ENCODE measurements around the gene DES. TPM values are rescaled to one million over a fixed set of nuclear protein-coding genes. Genes with fewer than 3 reads are reported as not detected.

DES gene
- total RNA-seq, 2 donors from 2014 or later = 1.1 to 3.5 TPM

DNA sequence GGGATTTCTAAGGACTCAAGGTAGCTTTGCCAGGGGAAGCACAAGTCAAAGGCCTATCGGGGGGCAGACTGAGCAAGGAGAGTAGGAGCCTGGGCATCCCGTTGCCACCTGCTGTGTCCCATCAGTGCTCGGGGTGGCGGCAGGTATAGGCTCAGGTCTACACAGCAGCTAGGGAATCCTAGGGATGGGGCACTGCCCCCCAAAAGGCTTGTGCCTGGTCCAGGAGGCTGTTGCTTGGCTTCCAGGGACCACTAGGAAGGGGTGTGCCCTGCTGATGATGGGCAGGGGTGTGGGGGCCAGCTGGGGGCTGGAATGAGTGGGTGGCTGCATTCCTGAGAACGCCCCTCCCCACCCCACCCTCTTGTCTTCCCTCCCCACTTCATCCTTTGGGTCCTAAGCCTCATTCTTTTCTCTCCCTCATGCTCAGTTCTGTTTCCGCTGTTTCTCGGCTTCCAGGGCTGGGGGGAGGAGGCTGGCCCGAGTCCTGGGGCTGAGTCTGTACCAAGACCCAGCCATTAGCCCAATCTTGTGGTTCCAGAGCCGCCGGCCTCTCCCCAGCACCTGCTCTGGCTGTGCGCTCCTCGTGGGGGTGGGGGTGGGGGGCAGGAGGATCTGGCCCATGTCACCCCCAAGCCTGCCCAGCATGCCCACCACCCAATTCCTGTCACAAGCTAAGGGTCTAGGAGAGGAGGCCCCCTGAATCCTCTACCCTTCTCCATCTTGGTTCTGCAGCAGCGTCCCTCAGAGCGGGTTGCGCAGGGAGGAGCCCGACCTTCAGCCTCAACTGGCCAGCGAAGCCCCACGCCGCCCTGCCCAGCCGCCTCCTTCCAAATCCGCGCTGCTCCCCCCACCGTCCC lies 29.3 kb downstream of the DES start:
- no peaks in the 10 kb centered on the region for H3K36me3 Mint-ChIP-seq (ENCODE audit: low read depth)
- Histone ChIP-seq H3K9me3 (ENCODE audit: control insufficient read depth, low read length) (no peaks in the 10 kb centered on the region), H3K4me1 (ENCODE audit: control insufficient read depth, insufficient read depth, low read length) (no peaks in the 10 kb centered on the region), H3K27ac (ENCODE audit: low read depth, low read length) (no peak overlapping the region), H3K9ac (ENCODE audit: extremely low read depth, low read length, poor library complexity, severe bottlenecking) (no peak overlapping the region), H3K27me3 (ENCODE audit: control insufficient read depth, insufficient read depth, low read length, poor library complexity, severe bottlenecking) (peaks cover 13% of the 10 kb centered on the region), H3K36me3 (ENCODE audit: control insufficient read depth, insufficient read depth, low read length) (no peaks in the 10 kb centered on the region), H3K4me3 (ENCODE audit: low read length) (no peak overlapping the region)
- H3K27ac Mint-ChIP-seq = no peak overlapping the region
- H3K4me3 Mint-ChIP-seq = no peak overlapping the region
- peaks cover 92% of the 10 kb centered on the region for H3K27me3 Mint-ChIP-seq (ENCODE audit: insufficient read depth)
- peaks cover 6% of the 10 kb centered on the region for H3K4me1 Mint-ChIP-seq
- H3K9me3 Mint-ChIP-seq = no peaks in the 10 kb centered on the region
- WGBS, 2 experiments (ENCODE audit: insufficient coverage in 1 of 2, insufficient read length in 1 of 2) = 91 to 92% methylated on average over 13 to 23 of the region's 23 CpGs
- TF ChIP-seq, protein P1, sequence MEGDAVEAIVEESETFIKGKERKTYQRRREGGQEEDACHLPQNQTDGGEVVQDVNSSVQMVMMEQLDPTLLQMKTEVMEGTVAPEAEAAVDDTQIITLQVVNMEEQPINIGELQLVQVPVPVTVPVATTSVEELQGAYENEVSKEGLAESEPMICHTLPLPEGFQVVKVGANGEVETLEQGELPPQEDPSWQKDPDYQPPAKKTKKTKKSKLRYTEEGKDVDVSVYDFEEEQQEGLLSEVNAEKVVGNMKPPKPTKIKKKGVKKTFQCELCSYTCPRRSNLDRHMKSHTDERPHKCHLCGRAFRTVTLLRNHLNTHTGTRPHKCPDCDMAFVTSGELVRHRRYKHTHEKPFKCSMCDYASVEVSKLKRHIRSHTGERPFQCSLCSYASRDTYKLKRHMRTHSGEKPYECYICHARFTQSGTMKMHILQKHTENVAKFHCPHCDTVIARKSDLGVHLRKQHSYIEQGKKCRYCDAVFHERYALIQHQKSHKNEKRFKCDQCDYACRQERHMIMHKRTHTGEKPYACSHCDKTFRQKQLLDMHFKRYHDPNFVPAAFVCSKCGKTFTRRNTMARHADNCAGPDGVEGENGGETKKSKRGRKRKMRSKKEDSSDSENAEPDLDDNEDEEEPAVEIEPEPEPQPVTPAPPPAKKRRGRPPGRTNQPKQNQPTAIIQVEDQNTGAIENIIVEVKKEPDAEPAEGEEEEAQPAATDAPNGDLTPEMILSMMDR (conservative IDR thresholded peaks at IDR 0.05) = no peak
- peak; percentile 31 for DNase-seq

GRCh38 chr2:219448099-219448775 lies 30.1 kb downstream of the DES start:
- Histone ChIP-seq H3K9me3 (ENCODE audit: control insufficient read depth, low read length) (no peaks in the 10 kb centered on the region), H3K27me3 (ENCODE audit: control insufficient read depth, insufficient read depth, low read length, poor library complexity, severe bottlenecking) (peaks cover 5% of the 10 kb centered on the region), H3K4me1 (ENCODE audit: control insufficient read depth, insufficient read depth, low read length) (no peaks in the 10 kb centered on the region), H3K27ac (ENCODE audit: low read depth, low read length) (no peak overlapping the region), H3K36me3 (ENCODE audit: control insufficient read depth, insufficient read depth, low read length) (no peaks in the 10 kb centered on the region), H3K9ac (ENCODE audit: extremely low read depth, low read length, poor library complexity, severe bottlenecking) (no peak overlapping the region), H3K4me3 (ENCODE audit: low read length) (no peak overlapping the region)
- Mint-ChIP-seq H3K27me3 (ENCODE audit: insufficient read depth) (peaks cover 92% of the 10 kb centered on the region), H3K27ac (no peak overlapping the region), H3K9me3 (no peaks in the 10 kb centered on the region), H3K4me1 (peaks cover 4% of the 10 kb centered on the region), H3K36me3 (ENCODE audit: low read depth) (no peaks in the 10 kb centered on the region), H3K4me3 (no peak overlapping the region)
- peak; percentile 85 for DNase-seq
- WGBS, 2 experiments (ENCODE audit: insufficient coverage in 1 of 2, insufficient read length in 1 of 2) = 92 to 94% methylated on average over 83 to 88 of the region's 88 CpGs
- TF ChIP-seq, protein P1 (conservative IDR thresholded peaks at IDR 0.05) = no peak

DNA sequence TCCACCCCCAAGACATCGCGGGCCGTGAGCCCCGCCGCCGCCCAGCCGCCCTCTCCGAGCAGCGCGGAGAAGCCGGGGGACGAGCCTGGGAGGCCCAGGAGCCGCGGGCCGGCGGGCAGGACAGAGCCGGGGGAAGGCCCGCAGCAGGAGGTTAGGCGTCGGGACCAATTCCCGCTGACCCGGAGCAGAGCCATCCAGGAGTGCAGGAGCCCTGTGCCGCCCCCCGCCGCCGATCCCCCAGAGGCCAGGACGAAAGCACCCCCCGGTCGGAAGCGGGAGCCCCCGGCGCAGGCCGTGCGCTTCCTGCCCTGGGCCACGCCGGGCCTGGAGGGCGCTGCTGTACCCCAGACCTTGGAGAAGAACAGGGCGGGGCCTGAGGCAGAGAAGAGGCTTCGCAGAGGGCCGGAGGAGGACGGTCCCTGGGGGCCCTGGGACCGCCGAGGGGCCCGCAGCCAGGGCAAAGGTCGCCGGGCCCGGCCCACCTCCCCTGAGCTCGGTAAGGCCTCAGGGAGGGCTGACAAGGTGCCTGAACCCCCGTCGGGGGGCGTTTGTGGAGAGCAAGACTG lies 30.7 kb downstream of the DES start:
- no peaks in the 10 kb centered on the region for H3K27me3 ChIP-seq (ENCODE audit: control insufficient read depth, insufficient read depth, low read length, poor library complexity, severe bottlenecking)
- no peaks in the 10 kb centered on the region for H3K36me3 ChIP-seq (ENCODE audit: control insufficient read depth, insufficient read depth, low read length)
- Mint-ChIP-seq H3K4me1 (peaks cover 8% of the 10 kb centered on the region), H3K27me3 (ENCODE audit: insufficient read depth) (peaks cover 90% of the 10 kb centered on the region), H3K4me3 (no peak overlapping the region), H3K36me3 (ENCODE audit: low read depth) (no peaks in the 10 kb centered on the region), H3K9me3 (no peaks in the 10 kb centered on the region), H3K27ac (no peak overlapping the region)
- H3K4me3 ChIP-seq (ENCODE audit: low read length) = no peak overlapping the region
- WGBS, 2 experiments (ENCODE audit: insufficient coverage in 1 of 2, insufficient read length in 1 of 2) = 83 to 87% methylated on average over 22 to 51 of the region's 51 CpGs
- DNase-seq = peak; percentile 86
- H3K4me1 ChIP-seq (ENCODE audit: control insufficient read depth, insufficient read depth, low read length) = peaks cover 3% of the 10 kb centered on the region
- H3K9me3 ChIP-seq (ENCODE audit: control insufficient read depth, low read length) = no peaks in the 10 kb centered on the region
- no peak overlapping the region for H3K9ac ChIP-seq (ENCODE audit: extremely low read depth, low read length, poor library complexity, severe bottlenecking)
- TF ChIP-seq, protein P1 (conservative IDR thresholded peaks at IDR 0.05) = peak; percentile 61
- no peak overlapping the region for H3K27ac ChIP-seq (ENCODE audit: low read depth, low read length)

All from endodermal cell (in vitro differentiated cells).